SH-SY5Y (cell line): Measurements from ENCODE around the gene HS3ST3A1.

ENCODE experiments used
- GATA2 ChIP-seq: IDR thresholded peaks from 2 replicates; pipeline ENCODE4 v1.6.1; 2011; ENCODE audit warnings: mild to moderate bottlenecking, low read depth, low read length
- GATA3 ChIP-seq: IDR thresholded peaks from 2 replicates; pipeline ENCODE4 v1.6.1; 2011; ENCODE audit warnings: low read depth, mild to moderate bottlenecking, low read length, moderate library complexity

HS3ST3A1 gene

GRCh38 chr17:13544765-13545164, 57.0 kb downstream of the HS3ST3A1 start:
- TF ChIP-seq GATA2 (no peak), GATA3 (no peak)

- no peak for TF ChIP-seq GATA3
- no peak for TF ChIP-seq GATA2
These were observed 57.4 kb downstream of the HS3ST3A1 start for GRCh38 chr17:13544292-13544691.

GRCh38 chr17:13542636-13543035, 59.1 kb downstream of the HS3ST3A1 start:
- TF ChIP-seq GATA2 (no peak), GATA3 (no peak)

- TF ChIP-seq GATA2 = no peak
These were observed 60.7 kb downstream of the HS3ST3A1 start for GRCh38 chr17:13541032-13541480.

- TF ChIP-seq GATA3 (no peak), GATA2 (no peak)
These were observed 61.2 kb downstream of the HS3ST3A1 start for GRCh38 chr17:13540546-13540945.

GRCh38 chr17:13539421-13539820, 62.3 kb downstream of the HS3ST3A1 start:
- TF ChIP-seq GATA3 = no peak
- no peak for TF ChIP-seq GATA2

GRCh38 chr17:13538841-13539411, 62.8 kb downstream of the HS3ST3A1 start:
- no peak for TF ChIP-seq GATA3
- TF ChIP-seq GATA2 = no peak

- TF ChIP-seq GATA2 = no peak
- TF ChIP-seq GATA3 = no peak
These were observed 63.7 kb downstream of the HS3ST3A1 start for GRCh38 chr17:13537871-13538643.

- TF ChIP-seq GATA2 (no peak), GATA3 (no peak)
These were observed 64.5 kb downstream of the HS3ST3A1 start for GRCh38 chr17:13537167-13537731.

GRCh38 chr17:13534946-13535345, 66.8 kb downstream of the HS3ST3A1 start:
- TF ChIP-seq GATA3 (no peak), GATA2 (no peak)

GRCh38 chr17:13531721-13532120, 70.0 kb downstream of the HS3ST3A1 start:
- TF ChIP-seq GATA3 = no peak
- no peak for TF ChIP-seq GATA2

GRCh38 chr17:13525876-13526275, 75.9 kb downstream of the HS3ST3A1 start:
- TF ChIP-seq GATA3 = no peak
- no peak for TF ChIP-seq GATA2

- TF ChIP-seq GATA3 (no peak), GATA2 (no peak)
These were observed 78.6 kb downstream of the HS3ST3A1 start for GRCh38 chr17:13523164-13523563.

GRCh38 chr17:13522749-13523148, 79.0 kb downstream of the HS3ST3A1 start:
- TF ChIP-seq GATA3 (no peak), GATA2 (no peak)

GRCh38 chr17:13521784-13522183, 79.9 kb downstream of the HS3ST3A1 start:
- TF ChIP-seq GATA3 = peak; percentile 83
- peak; percentile 84 for TF ChIP-seq GATA2
